ENCODE results near the gene SRMS.
"Not testable (repeated sequence)": the region's sequence is repeated elsewhere in the genome, so short reads cannot be mapped to it uniquely, and the experiment has no call there.

DNA sequence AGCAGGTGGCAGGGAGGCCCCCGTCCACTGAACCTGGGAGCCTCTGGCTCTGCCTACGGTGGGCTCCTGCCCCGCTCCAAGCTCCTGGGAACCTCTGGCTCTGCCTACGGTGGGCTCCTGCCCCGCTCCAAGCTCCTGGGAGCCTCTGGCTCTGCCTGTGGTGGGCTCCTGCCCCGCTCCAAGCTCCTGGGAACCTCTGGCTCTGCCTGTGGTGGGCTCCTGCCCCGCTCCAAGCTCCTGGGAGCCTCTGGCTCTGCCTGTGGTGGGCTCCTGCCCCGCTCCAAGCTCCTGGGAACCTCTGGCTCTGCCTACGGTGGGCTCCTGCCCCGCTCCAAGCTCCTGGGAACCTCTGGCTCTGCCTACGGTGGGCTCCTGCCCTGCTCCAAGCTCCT, 23.5 kb upstream of the SRMS start:
- not testable (repeated sequence) for TF ChIP-seq EZH2 (IDR thresholded peaks at IDR 0.05); POLR2AphosphoS5 (IDR thresholded peaks at IDR 0.05; ENCODE audit: borderline replicate concordance, low read depth, low read length); FOXP2 (optimal IDR thresholded peaks at IDR 0.05; ENCODE audit: control extremely low read depth, extremely low read length, insufficient read depth)
